GM10266 (cell line): ENCODE data around the gene ARID1B.

Experiments
- DNase-seq: peaks from one replicate; pipeline ENCODE4 v3.0.0; 2012; ENCODE audit errors: extremely low spot score
- TF ChIP-seq, protein P1 (sequence below): IDR thresholded peaks from 2 replicates; pipeline ENCODE4 v1.5.1; 2012; ENCODE audit warnings: mild to moderate bottlenecking, low read depth; ENCODE audit not compliant: control insufficient read depth, insufficient read depth; ENCODE audit errors: missing control alignments

The ARID1B gene

DNA sequence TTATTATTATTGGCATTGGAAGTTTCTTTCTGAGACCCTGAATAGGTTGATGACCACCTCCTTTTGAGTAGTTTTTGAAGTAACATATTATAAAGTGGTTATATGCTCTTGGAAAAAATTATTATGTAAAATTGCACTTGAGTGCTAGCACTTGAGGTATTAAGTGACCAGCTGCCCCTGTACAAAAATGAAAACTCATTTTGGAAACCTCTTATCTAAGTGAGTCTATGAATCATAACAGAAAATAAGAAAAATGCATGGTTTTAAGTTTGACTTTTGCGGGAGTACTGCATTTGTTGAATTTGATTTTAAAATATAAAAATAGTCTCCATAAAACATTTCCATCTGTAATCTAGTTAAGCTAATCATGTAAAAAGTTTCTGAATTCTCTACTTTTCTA is 297.8 kb downstream of the ARID1B start:
- TF ChIP-seq, protein P1, sequence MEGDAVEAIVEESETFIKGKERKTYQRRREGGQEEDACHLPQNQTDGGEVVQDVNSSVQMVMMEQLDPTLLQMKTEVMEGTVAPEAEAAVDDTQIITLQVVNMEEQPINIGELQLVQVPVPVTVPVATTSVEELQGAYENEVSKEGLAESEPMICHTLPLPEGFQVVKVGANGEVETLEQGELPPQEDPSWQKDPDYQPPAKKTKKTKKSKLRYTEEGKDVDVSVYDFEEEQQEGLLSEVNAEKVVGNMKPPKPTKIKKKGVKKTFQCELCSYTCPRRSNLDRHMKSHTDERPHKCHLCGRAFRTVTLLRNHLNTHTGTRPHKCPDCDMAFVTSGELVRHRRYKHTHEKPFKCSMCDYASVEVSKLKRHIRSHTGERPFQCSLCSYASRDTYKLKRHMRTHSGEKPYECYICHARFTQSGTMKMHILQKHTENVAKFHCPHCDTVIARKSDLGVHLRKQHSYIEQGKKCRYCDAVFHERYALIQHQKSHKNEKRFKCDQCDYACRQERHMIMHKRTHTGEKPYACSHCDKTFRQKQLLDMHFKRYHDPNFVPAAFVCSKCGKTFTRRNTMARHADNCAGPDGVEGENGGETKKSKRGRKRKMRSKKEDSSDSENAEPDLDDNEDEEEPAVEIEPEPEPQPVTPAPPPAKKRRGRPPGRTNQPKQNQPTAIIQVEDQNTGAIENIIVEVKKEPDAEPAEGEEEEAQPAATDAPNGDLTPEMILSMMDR: no peak
- no peak for DNase-seq

DNA sequence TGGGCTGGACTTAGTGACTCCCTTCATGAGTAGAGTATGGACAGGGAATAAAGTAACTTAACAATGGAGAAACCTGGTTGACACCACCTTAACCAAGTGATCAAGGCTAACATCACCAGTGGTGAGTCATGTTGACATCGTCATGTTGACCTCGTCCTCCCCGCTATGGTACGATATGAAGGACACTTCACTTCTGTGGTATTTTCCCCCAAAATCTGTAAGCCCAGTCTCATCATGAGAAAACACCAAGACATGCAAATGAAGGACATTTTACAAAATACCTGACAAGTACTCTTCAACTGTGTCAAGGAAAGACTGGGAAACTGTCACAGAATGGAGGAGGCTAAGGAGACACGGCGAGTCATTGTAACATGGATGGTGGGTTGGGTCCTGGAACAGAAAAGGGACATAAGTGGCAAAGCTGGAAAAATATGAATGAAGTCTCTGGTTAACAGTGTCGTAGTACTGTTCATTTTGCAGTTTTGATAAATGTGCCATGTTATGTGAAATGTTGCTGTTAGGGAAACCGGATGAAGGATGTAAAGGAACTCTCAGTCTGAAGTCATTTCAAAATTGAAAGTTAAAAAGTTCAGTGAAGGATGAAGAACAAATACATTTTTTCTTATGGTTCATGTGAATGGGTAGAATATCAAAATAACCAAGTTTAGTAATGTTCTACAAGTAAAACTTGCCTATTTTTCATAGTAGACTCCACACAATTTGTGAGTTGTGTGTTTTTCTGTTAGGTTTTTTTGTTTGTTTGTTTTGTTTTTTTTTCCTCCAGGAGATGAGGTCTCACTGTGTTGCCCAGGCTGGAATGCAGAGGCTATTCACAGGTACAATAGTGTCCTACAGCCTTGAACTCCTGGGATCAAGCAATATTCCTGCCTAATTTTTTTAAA is 298.6 kb downstream of the ARID1B start:
- TF ChIP-seq, protein P1: no peak
- peak; percentile 28 for DNase-seq

DNA sequence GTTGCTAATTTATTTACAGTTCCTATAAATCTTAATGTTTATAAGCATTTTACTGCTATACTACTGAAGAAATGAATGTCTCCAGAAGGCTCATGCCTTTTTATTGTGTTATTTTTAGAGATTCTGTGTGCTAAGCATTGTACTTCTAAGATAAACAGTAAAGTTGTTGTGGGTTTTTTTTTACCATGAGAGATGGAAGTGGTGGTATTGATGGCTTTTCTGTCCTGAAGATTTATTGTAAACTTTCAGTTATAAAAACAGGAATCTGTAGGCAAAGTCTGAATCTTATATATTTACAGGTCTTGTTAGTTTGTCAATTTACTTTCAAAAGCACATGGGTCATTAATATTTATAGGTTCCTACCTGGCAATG is 299.3 kb downstream of the ARID1B start:
- no peak for DNase-seq
- TF ChIP-seq, protein P1: no peak

DNA sequence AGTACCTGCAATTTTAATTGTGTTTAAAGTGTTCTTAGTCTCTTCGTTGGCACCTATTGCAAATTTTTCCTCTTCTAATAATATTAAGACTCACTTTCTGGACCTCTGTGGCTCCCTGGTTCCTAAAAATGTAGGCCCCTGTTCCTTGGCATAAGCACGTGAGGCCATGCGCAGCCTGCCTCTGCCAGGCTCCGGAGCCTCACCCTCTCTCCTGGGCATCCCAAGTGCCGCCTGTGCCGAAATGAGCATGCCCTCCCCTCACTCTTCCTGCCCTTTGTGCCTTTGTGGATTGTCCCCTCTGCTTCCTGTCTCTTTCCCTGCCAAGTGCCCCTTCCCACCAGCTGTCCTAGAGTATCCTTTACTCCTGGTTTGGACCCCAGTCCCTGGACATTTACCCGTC is 300.1 kb downstream of the ARID1B start:
- TF ChIP-seq, protein P1: no peak
- DNase-seq: no peak

DNA sequence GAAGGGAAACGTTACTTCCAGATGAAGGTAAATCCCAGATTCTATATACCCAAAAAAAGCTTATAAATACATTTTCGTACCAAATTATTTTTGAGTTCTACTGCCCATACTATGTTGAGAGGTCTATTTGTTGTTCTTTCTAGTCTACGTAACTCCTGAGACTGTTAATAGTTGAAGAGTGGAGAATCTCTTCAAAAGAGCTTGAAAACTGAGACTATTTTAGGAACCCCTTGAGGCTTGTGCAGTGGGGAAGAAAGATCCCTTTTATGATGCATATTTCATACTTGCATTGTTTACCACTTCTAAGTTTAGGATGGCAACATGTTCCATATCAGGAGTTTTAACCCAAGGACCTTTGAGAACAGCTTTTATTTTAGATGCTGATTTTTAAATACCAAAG is 301.1 kb downstream of the ARID1B start:
- TF ChIP-seq, protein P1: no peak
- DNase-seq: no peak

DNA sequence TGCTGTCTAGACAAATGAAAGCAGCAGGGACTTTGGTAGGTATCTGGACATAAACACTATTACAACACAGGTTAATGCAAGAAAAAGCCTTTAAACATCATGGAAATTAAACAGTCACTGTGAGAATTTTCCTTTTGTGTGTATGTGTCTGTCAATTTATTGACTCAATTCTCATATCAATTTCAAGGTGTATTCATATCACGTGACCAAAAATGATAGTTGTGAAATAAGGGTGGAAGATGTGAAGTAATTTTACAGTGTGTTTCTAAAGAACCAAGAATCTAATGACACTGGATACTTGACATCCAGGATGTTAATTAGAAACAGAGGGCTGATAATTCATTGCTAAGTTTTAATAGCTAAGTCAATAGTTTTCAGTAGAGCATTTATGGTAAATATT is 302.1 kb downstream of the ARID1B start:
- TF ChIP-seq, protein P1: no peak

DNA sequence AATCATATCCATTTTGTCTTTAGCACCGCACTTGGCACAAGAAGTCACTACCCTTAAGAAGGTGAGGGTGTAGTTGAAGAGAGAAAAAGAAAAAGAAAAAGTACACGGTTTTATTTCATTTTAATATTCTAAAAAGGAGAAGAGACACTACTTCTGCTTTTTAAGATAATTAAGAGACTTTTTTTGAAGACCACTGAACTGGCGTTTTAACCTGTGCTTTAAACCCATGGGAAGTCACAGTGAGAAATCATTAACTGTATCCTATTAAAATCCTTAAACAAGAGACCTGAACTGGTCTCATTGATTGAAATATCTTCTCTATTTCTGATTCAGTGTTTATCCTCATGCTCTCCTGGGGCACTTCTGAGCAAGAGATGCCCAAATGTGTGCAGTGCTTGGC is 302.6 kb downstream of the ARID1B start:
- TF ChIP-seq, protein P1: no peak
- DNase-seq: no peak

More for the DNA sequence above, 302.1 kb downstream of the ARID1B start:
- no peak for DNase-seq
